NCI-H1105 treated with DMSO at 0.1 percent for 48 hours (cell line): ENCODE results near the gene MAP4.
"Not testable (repeated sequence)": the region's sequence is repeated elsewhere in the genome, so short reads cannot be mapped to it uniquely, and the experiment has no call there.

Experiments used
- DNase-seq: peaks from one replicate; lab custom pipeline; 2025; lab: John Stamatoyannopoulos, UW

The MAP4 gene

DNA sequence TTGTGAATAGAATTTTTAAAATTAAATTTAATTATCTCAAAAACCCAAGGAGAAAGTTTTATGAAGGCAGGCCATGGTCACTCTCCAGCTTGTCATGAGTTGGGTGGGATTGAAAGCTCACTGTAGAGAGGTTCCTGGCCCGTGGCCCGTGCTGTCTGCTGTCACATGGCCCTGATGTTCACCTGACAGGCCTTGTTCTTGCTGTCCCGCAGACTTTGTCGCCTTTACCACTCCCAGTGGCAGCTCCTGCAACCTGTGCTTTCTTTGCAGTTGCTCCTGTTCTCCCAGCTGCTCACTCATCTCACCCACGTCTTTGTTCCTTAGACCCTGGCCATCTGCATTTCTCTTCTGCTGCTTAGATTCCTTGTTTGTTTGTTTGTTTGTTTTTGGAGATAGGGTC is 177.7 kb downstream of the MAP4 start:
- DNase-seq: no peak

DNA sequence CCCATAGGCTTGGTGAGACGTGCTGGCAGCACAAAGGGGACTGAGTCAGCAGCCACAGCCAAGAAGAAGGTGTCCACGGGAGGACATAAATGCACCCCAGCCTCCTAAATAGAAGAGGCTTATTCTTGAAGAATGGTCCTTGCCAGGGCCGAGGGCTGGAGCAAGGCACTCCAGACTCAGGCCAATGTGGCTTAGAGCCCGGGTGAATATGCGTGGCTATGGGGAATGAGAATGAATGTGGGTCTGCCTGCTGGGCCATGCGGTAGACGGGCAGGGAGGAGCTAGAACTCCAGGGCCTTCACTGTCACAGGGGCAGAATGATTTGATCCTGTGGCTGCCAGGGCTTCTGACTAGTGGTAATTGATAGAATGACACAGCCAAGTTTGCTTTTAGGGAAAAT is 179.2 kb downstream of the MAP4 start:
- DNase-seq: no peak

DNA sequence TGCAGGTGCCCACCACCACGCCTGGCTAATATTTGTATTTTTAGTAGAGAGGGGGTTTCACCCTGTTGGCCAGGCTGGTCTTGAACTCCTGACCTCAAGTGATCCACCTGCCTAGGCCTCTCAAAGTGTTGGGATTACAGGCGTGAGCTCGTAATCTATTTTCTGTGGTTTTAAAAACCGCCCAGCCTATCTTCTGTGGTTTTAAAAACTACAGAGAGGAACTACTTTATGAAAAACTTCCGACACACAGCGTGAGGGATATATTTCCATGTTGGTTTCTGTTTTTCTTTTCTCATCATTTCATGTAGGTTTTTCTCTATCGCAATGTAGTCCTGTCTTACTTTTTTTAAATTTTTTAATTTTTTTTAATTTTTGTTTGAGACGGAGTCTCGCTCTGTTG is 186.7 kb downstream of the MAP4 start:
- not testable (repeated sequence) for DNase-seq

DNA sequence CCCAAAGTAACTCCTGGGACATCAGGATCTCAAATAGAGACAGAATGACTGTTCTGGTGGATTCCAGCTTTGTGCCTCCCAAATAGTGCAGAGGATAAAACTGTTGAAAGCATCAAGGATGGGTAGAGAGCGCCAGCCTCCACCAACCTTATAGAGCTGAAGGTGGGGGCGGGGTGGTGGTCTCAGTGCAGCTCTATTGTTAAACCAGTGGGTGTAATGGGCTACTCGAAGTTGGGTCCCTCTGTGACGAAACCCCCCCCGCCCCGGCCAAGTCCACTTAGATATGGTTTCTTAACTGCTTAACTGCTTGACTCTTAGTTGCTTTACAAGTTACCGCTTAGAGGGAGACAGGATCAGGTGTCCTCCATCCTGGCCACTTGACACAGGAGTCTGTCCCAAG is 190.6 kb downstream of the MAP4 start:
- no peak for DNase-seq

DNA sequence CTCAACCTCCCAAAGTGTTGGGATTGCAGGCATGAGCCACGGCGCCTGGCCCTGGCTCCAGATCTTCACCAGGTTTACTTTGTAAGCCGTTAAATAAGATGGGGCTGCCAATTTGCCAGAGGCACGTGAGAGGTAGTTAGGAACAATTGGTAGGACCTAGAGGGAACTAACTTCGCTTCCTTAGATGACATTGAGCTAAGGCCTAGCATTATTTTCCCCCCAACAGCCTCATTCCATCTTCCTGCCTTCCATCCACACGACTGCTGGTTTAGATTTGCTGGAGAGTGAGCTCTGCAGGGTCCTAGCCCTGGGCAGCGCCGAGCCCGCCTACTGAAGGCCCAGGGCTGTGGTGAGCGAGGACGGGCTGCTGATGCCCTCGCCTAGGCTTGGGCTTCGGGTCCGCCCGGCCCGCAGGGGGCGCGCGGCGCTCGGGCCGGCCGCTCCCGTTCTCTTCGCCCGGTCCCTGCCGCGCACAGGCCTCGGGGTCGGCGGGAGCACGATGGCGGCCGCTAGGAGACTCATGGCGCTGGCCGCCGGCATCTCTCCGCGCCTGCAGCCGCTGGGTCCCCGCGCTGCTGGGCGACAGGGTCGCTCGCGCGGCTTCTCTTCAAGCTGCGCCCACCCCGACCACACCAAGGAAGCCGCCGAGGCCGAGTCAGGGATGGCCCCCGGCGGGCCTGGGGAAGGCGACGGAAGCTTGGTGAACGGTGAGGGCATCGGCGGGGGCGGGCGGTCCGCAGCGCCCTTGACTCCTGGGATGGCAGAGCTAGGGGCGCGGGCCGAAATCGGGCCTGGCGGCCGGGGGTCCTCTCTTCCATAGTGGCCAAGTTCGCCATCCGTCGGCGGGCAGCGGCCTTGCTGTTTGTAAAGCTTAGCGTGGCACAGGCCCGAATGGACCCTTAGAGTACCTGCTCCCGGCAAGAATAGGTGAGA is 191.4 kb downstream of the MAP4 start:
- peak; percentile 68 for DNase-seq

DNA sequence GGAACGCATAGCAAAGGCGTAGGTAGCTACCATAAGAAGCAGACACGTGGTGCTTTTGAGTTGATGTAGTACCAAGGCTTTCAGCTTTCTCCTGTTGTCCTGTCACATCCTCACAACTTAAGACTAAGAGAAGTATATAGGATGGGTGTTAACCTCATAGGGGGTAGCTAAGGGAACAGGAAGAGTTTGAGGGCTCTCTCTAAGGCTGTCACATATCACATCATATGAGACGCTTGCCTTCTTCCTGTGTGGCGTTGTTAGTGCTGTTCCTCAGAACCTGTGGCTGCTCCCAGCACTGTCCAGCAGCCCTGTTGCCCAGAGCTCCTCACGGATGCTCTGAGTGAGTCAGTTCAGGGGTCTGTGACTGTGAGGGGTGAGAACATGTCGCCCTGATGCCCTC is 198.6 kb downstream of the MAP4 start:
- no peak for DNase-seq

DNA sequence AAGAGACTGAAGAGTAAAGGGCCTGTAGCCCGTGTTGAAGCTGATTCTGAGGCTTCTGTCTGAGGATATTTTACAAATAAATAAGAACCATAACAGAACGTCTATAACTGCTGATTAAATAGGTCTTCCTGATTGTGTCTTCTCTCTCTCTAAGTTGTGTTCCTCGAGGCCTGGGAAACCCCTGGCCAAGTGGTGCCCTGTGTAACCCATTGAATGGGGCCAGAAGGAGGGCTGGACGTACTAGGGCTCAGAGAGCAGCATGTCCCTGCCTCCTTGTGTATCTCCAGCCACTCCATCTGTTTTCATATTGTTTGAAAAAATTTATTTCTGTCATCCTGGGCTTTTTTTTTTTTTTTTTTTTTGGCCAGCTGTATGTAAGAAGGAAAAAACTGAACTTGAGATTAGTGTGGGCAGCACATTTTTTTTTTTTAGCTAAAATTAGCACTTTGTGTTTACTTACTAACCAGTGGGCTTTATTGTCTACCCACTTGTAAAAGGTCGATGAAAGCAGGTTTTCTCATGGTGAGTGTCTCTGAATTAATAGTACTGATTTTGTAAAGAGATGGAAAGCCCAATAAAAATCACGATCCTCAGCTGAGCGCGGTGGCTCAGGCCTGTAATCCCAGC is 202.6 kb downstream of the MAP4 start:
- no peak for DNase-seq

DNA sequence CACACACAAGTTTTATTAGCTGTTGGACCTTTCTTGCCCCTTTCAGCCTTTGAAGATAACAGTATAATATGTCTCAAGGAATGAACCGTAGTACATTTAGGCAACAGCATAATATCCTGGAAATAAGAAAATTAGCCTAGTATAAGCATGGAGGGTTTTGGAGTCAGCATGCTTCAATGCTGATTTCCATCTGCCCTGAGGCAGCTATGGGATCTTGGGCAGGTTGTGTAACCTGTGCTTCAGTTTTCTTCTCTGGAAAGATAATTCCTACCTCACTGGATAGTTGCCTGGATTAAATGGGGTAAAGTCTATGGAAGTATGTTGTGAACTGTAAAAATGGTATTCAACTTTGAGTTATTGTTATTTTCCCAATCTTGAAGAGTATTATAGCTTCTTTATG is 211.6 kb downstream of the MAP4 start:
- no peak for DNase-seq

DNA sequence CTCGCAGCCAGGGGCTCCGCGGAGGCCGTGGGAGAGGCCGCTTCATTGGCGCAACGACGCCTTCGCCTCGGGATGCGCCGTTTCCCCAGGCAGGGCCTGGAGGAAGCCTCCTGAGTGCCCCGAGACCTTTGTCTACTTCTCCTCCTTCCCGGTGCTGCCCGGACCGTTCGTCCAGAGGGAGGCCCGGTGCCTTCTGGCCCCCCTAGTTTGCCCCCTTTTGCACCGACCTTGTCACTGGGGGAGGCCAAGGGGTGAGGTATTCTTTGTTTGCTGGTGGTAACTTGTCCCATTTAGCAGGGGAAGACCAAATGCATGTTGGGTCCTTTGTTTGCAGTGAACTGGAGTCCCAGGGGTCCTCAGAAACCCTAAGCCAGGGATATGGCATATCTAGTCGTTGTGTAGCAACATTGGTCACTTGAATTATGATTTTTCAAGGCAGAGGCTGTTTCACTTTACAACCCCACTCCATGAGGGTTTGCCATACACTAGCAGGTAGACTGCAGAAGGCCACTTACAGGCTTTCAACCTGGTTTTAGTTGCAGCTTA is 212.7 kb downstream of the MAP4 start:
- DNase-seq: no peak

DNA sequence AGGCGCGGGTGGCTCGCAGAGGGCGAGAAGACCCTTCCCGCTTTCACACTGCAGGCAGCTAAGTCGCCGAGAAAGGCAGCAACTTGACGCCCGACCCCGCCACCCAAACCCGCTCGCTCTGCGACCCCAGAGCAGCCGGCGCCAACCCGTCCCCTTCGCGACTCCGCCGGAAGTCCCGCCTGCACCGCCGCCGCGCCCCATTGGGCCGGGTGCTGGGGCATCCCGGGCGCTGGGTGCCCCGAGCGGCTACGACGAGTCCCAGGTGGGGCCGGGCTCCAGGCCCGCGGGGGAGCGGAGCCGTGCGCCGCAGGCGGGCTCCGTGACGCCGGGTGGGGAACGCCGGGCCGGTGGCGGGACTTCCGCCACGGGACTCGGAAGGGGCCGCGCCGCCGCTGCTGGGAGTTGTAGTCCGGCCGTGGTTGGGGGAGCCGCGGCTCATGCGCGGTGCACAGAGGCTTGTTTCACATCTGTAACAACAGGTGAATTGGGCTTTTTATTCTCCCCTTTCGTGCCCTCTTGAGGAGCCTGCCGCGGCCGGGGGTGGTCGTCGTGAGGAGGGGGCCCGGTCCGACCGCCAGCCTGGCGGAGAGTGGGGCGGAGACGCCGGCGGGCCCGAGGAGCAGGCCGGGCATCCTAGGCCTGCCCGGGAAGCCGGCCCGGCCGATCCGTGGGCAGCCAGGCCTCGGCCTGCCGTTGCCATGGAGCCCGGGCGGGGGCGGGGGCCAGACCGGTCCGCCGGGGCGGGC is 213.3 kb downstream of the MAP4 start, which contains the start of gene DHX30:
TSS of gene DHX30 (plus strand) at position 405 of the 746 bp plus-strand sequence. CDS start 7,546 bp downstream, outside the sequence.
- DNase-seq: peak; percentile 57
